ENCODE data around the gene NME2. TPM values are rescaled to one million over a fixed set of nuclear protein-coding genes. Genes with fewer than 3 reads are reported as not detected.

NME2 gene
- total and polyA plus RNA-seq, 10 of the 15 experiments (the other 5 are each of a cell fraction or from before 2014, with no cell fraction given): 497 to 1,030 (median 786) TPM

DNA sequence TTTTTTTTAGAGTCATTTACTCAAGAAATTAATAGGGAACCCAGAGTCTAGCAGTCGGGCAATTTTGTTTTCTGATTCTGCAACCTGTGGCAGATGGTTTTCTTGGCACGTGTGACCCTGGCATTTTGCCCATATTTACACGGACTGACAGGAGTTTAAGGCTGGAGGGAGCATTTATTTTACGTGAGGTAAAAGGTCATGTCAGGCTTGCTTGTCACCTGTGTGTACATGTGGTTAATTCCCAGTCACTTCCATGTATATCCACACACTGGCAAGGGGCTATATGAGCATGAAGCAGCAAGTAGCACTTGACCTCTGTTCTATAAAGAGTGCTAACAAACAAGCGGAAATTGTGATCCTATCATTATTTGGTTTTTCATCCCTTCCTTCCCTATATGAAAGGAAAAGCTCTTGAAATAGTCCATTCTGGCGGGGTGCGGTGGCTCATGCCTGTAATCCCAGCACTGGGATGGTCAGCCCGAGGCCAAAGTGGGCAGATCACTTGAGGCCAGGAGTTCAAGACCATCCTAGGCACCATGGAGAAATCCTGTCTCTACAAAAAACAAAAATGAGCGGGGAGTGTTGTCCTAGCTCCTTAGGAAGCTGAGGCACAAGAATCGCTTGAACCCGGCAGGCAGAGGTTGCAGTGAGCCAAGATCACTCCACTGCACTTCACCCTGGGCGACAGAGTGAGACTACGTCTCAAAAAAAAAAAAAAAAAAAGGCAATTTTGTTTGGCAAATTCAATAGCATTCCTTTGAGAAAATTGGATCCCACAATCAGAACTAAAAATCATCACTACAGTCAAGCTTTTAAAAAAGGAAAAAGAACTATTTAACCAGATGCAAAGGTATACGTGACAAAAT lies 47.6 kb upstream of the NME2 start:
- FAIRE-seq: no peak
- BruUV-seq (replicated peaks): no TSS peak

More for the DNA sequence above, 47.6 kb upstream of the NME2 start:
- H3K4me3 ChIP-seq: peak overlapping the region; percentile 85; the same call in 1 of the 2 replicates
- H3K79me2 ChIP-seq (ENCODE audit: control insufficient read depth, insufficient read depth, low read length): peaks cover 59% of the 10 kb centered on the region
- no peak overlapping the region for H3K27ac ChIP-seq (ENCODE audit: control insufficient read depth, insufficient read depth)
- DNase-seq (ENCODE audit: low read depth, low spot score) (no peak), ATAC-seq (no peak)
- no peaks in the 10 kb centered on the region for H4K20me1 ChIP-seq (ENCODE audit: control insufficient read depth, insufficient read depth)
- SMC1A ChIA-PET (ENCODE audit: uncharacterized antibody, unreplicated experiment): interaction anchor here (0.8 to 2.6 kb wide), 6 partner anchors 9 to 143 kb away, joined by 3 to 16 read pairs (median 6); partner anchors contain the start of gene NME1
- in situ Hi-C loops (cut with MboI): no loop called here
- no peaks in the 10 kb centered on the region for H3K27me3 ChIP-seq (replicated peaks in 1 of 2; ENCODE audit: control insufficient read depth in 2 of 2, insufficient read depth in 2 of 2, low read length in 1 of 2)
- RAD21 ChIA-PET (ENCODE audit: unreplicated experiment): interaction anchor here (0.6 to 1.2 kb wide), 7 partner anchors 33 to 116 kb away, joined by 3 to 9 read pairs (median 4); no protein-coding TSS in a partner anchor
- peaks cover 15% of the 10 kb centered on the region; the same call in 1 of the 2 replicates for H3K4me1 ChIP-seq (ENCODE audit: control insufficient read depth, insufficient read depth, low read length)
- H3K4me2 ChIP-seq (ENCODE audit: control insufficient read depth, insufficient read depth): peak overlapping the region; percentile 82
- TF ChIP-seq, protein P1, sequence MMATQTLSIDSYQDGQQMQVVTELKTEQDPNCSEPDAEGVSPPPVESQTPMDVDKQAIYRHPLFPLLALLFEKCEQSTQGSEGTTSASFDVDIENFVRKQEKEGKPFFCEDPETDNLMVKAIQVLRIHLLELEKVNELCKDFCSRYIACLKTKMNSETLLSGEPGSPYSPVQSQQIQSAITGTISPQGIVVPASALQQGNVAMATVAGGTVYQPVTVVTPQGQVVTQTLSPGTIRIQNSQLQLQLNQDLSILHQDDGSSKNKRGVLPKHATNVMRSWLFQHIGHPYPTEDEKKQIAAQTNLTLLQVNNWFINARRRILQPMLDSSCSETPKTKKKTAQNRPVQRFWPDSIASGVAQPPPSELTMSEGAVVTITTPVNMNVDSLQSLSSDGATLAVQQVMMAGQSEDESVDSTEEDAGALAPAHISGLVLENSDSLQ (IDR thresholded peaks at IDR 0.05): no peak
- TF ChIP-seq DPF2 (IDR thresholded peaks at IDR 0.05) (no peak), BCL11A (IDR thresholded peaks at IDR 0.05; ENCODE audit: low read depth, low read length) (no peak), IKZF2 (IDR thresholded peaks at IDR 0.05) (no peak), NBN (IDR thresholded peaks at IDR 0.05) (no peak), NRF1 (conservative IDR thresholded peaks at IDR 0.05; ENCODE audit: low read depth, low read length) (no peak), SREBF2 (IDR thresholded peaks at IDR 0.05; ENCODE audit: low read length) (no peak), RBBP5 (conservative IDR thresholded peaks at IDR 0.05) (no peak), FOS (IDR thresholded peaks at IDR 0.05; ENCODE audit: borderline replicate concordance, extremely low read depth, insufficient read length) (no peak), EP300 (IDR thresholded peaks at IDR 0.05; ENCODE audit: borderline replicate concordance in 1 of 2, control insufficient read depth in 1 of 2, low read depth in 2 of 2, low read length in 2 of 2) (no peak), TCF12 (IDR thresholded peaks at IDR 0.05; ENCODE audit: low read depth, low read length) (no peak), BHLHE40 (IDR thresholded peaks at IDR 0.05; ENCODE audit: borderline replicate concordance in 1 of 2, low read depth in 2 of 2, low read length in 1 of 2) (peak; percentile 74 to 82), CHD4 (IDR thresholded peaks at IDR 0.05) (no peak)
- TF ChIP-seq, protein P2, sequence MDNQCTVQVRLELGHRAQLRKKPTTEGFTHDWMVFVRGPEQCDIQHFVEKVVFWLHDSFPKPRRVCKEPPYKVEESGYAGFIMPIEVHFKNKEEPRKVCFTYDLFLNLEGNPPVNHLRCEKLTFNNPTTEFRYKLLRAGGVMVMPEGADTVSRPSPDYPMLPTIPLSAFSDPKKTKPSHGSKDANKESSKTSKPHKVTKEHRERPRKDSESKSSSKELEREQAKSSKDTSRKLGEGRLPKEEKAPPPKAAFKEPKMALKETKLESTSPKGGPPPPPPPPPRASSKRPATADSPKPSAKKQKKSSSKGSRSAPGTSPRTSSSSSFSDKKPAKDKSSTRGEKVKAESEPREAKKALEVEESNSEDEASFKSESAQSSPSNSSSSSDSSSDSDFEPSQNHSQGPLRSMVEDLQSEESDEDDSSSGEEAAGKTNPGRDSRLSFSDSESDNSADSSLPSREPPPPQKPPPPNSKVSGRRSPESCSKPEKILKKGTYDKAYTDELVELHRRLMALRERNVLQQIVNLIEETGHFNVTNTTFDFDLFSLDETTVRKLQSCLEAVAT (IDR thresholded peaks at IDR 0.05): peak; percentile 76
- no peaks in the 10 kb centered on the region for H3K36me3 ChIP-seq (ENCODE audit: control insufficient read depth in 2 of 2, insufficient read depth in 2 of 2, low read length in 1 of 2)
- CTCF ChIA-PET: interaction anchor here (0.8 to 1.7 kb wide), 9 partner anchors 11 to 140 kb away, joined by 3 to 9 read pairs (median 3); partner anchors contain the start of gene NME1
- no peaks in the 10 kb centered on the region for H3K9me3 ChIP-seq (replicated peaks; ENCODE audit: control insufficient read depth, insufficient read depth, low read length)
- no peak overlapping the region for H3K9ac ChIP-seq (ENCODE audit: control insufficient read depth, insufficient read depth, low read length)
- intact Hi-C loops (cut with micrococcal nuclease; ENCODE audit: unreplicated experiment): no loop called here
- H2AFZ ChIP-seq (ENCODE audit: control insufficient read depth, low read depth, low read length): no peak overlapping the region
- 83% methylated on average over 11 of the region's 14 CpGs for WGBS (ENCODE audit: insufficient coverage, insufficient replicate concordance, low lambda C conversion rate, missing lambda C conversion rate)
- POLR2A ChIA-PET: interaction anchor here (0.7 to 1.5 kb wide), 5 partner anchors 35 to 90 kb away, joined by 3 to 5 read pairs (median 4); partner anchors contain the start of gene NME1

All from GM12878 (cell line).